Measurements from ENCODE around the gene LHPP.

Gene LHPP

GRCh38 chr10:124455441-124455840 is 6.2 kb upstream of the LHPP start:
- no peak overlapping the region for H3K4me3 ChIP-seq (ENCODE audit: low read length)
- TF ChIP-seq, protein P1, sequence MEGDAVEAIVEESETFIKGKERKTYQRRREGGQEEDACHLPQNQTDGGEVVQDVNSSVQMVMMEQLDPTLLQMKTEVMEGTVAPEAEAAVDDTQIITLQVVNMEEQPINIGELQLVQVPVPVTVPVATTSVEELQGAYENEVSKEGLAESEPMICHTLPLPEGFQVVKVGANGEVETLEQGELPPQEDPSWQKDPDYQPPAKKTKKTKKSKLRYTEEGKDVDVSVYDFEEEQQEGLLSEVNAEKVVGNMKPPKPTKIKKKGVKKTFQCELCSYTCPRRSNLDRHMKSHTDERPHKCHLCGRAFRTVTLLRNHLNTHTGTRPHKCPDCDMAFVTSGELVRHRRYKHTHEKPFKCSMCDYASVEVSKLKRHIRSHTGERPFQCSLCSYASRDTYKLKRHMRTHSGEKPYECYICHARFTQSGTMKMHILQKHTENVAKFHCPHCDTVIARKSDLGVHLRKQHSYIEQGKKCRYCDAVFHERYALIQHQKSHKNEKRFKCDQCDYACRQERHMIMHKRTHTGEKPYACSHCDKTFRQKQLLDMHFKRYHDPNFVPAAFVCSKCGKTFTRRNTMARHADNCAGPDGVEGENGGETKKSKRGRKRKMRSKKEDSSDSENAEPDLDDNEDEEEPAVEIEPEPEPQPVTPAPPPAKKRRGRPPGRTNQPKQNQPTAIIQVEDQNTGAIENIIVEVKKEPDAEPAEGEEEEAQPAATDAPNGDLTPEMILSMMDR (IDR thresholded peaks at IDR 0.05; ENCODE audit: insufficient read depth, low read depth, low read length, missing control alignments): no peak
- DNase-seq (ENCODE audit: low read depth): no peak

DNA sequence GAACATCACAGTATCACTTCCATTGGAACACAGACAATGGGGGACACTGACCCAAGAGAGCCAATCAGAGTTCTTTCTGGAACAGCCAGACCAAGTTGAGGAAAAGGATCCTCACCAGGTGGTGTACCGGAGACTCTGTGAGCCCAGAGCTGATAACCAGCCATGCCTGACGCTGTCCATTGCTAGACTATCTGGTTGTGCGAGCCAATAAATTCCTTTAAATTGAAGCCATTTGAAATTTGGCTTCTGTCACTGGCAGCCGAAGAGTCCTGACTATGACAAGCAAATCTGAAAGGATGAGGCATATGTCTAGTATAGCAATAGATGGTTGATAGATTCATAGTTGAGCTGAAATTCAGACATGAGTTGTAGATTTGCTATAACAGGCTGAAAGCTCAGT is 3.1 kb upstream of the LHPP start:
- H3K4me3 ChIP-seq (ENCODE audit: low read length): no peak overlapping the region
- no peak for DNase-seq (ENCODE audit: low read depth)
- TF ChIP-seq, protein P1 (IDR thresholded peaks at IDR 0.05; ENCODE audit: insufficient read depth, low read depth, low read length, missing control alignments): no peak

DNA sequence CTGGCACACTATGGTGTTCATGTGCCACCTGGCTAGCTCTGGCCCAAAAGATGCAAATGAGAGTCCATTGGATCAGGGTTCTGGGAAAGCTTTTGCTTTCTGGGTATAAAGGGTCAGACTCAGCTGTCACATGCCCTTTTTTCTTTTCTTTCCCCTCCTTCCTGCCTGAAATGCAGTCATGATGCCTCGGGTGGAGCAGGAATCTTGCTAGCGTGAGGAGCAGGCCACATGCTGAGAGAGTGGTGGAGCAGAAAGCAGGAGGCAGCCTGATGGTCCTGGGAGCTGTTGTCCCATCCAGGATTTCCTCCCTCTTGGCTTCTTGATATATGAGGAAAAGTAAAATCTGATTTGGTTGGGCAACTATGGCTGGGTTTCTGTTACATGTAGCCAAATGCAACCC is 2.7 kb upstream of the LHPP start:
- TF ChIP-seq, protein P1 (IDR thresholded peaks at IDR 0.05; ENCODE audit: insufficient read depth, low read depth, low read length, missing control alignments): no peak
- DNase-seq (ENCODE audit: low read depth): no peak
- H3K4me3 ChIP-seq (ENCODE audit: low read length): no peak overlapping the region

DNA sequence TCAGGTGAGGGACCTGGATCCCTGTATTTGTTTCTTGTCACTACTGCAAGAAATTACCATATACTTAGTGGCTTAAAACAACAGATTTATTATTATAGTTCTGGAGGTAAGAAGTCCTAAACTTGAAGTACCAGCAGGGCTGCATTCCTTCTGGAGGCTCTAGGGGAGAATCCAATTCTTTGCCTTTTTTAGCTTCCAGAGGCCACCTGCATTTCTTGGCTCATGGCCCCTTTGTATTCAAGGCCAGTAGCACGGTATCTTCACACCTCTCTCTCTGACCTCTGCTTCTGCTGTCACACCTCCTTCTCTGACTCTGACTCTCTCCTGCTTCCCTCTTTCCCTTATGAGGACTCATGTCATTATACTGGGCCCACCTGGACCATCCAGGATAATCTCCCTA is 2.2 kb upstream of the LHPP start:
- TF ChIP-seq, protein P1 (IDR thresholded peaks at IDR 0.05; ENCODE audit: insufficient read depth, low read depth, low read length, missing control alignments): no peak
- no peak overlapping the region for H3K4me3 ChIP-seq (ENCODE audit: low read length)
- peak; percentile 34 for DNase-seq (ENCODE audit: low read depth)

DNA sequence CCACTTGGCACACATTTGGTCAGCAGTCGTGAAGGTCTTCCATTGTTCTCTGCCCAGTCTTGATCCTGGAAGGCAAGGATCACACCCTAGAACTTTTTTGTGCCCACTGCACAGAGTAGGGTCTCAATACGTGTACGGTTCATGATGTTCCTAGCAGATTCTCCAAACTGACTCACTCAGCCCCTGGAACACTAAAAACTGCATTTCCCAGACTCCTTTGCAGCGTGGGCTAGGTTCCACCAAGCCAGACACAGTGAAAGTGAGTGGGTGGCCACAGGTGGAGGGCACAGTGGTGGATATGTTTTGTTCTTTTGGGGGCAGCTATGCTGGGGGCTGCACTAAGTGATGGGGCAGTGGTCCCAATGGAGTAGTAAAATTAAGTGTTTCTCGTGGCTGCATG is 1.5 kb upstream of the LHPP start:
- TF ChIP-seq, protein P1 (IDR thresholded peaks at IDR 0.05; ENCODE audit: insufficient read depth, low read depth, low read length, missing control alignments): no peak
- no peak for DNase-seq (ENCODE audit: low read depth)
- H3K4me3 ChIP-seq (ENCODE audit: low read length): no peak overlapping the region

GRCh38 chr10:124462348-124462695 is 699 bp downstream of the LHPP start:
- no peak for DNase-seq (ENCODE audit: low read depth)
- H3K4me3 ChIP-seq (ENCODE audit: low read length): peak overlapping the region; percentile 69
- TF ChIP-seq, protein P1 (IDR thresholded peaks at IDR 0.05; ENCODE audit: insufficient read depth, low read depth, low read length, missing control alignments): no peak

DNA sequence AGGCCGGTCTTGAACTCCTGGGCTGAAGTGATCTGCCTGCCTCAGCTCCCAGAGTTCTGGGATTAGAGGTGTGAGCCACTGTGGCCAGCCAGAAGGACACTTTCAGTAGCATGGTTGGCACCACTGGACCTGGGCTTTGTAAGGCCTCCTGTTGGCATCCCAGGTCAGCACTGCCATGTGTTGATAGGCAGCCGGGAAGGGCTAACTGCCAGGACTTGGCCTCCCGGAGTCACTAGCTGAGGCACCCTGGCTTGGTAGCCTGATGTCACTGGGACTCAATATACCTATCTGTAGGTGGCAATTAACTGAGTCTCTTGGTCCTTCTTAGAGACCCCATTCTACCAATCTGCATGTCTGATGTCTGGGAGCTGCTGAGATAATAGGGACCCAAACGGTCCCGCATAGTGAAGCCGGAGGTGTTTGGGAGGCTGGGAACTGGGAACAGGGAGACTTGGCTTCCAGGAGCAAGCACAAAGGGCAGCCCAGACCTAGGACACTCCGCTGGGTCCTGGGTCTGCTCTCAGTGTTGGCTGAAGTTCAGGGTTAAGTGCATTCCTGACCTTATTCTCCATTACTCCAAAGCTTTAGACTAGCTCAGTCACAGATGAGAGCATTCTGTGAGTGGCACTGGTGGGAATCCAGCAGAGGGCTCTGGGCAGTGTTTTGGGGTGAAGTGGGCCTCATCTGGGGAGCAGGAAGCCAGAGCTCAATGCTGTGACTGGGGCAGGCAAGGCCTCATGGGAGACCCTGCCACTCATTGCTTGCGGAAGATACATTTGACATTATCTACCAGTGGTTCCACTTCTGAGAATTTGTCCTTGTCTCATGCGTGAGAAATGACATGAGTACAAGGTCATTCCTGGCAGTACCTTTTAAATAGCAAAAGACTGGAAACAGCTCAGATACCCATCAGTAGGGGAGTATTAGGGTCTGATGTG is 2.7 kb downstream of the LHPP start:
- TF ChIP-seq, protein P1 (IDR thresholded peaks at IDR 0.05; ENCODE audit: insufficient read depth, low read depth, low read length, missing control alignments): no peak
- DNase-seq (ENCODE audit: low read depth): no peak
- H3K4me3 ChIP-seq (ENCODE audit: low read length): no peak overlapping the region
